ENCODE measurements around the gene COBL.

The COBL gene

GRCh38 chr7:51316666-51317581 lies at the start of gene COBL:
Gene COBL, minus strand, starts transcription at chr7:51316809. Its CDS starts 176 bp downstream, at chr7:51316633.
- DNase-seq (ENCODE audit: low read depth): no peak

GRCh38 chr7:51366172-51366728 lies 49.6 kb upstream of the COBL start:
- no peak for DNase-seq (ENCODE audit: low read depth)

- DNase-seq (ENCODE audit: low read depth): no peak
Observed at GRCh38 chr7:51357821-51358220, 41.2 kb upstream of the COBL start.

- no peak for DNase-seq (ENCODE audit: low read depth)
Observed at GRCh38 chr7:51356849-51357516, 40.4 kb upstream of the COBL start.

GRCh38 chr7:51354897-51355296 lies 38.3 kb upstream of the COBL start:
- DNase-seq (ENCODE audit: low read depth): no peak

GRCh38 chr7:51354434-51354833 lies 37.8 kb upstream of the COBL start:
- DNase-seq (ENCODE audit: low read depth): no peak

- no peak for DNase-seq (ENCODE audit: low read depth)
Observed at GRCh38 chr7:51352174-51353100, 35.8 kb upstream of the COBL start.

- DNase-seq (ENCODE audit: low read depth): no peak
Observed at GRCh38 chr7:51351661-51352060, 35.1 kb upstream of the COBL start.

- no peak for DNase-seq (ENCODE audit: low read depth)
Observed at GRCh38 chr7:51350546-51350896, 33.9 kb upstream of the COBL start.

- DNase-seq (ENCODE audit: low read depth): no peak
Observed at GRCh38 chr7:51349820-51350545, 33.4 kb upstream of the COBL start.

- no peak for DNase-seq (ENCODE audit: low read depth)
Observed at GRCh38 chr7:51346126-51346525, 29.5 kb upstream of the COBL start.

GRCh38 chr7:51344406-51345138 lies 28.0 kb upstream of the COBL start:
- no peak for DNase-seq (ENCODE audit: low read depth)

- no peak for DNase-seq (ENCODE audit: low read depth)
Observed at GRCh38 chr7:51340936-51341335, 24.3 kb upstream of the COBL start.

- DNase-seq (ENCODE audit: low read depth): no peak
Observed at GRCh38 chr7:51340029-51340838, 23.6 kb upstream of the COBL start.

GRCh38 chr7:51335057-51335456 lies 18.4 kb upstream of the COBL start:
- DNase-seq (ENCODE audit: low read depth): no peak

GRCh38 chr7:51329696-51330263 lies 13.2 kb upstream of the COBL start:
- DNase-seq (ENCODE audit: low read depth): no peak

- DNase-seq (ENCODE audit: low read depth): no peak
Observed at GRCh38 chr7:51328351-51328801, 11.8 kb upstream of the COBL start.

- no peak for DNase-seq (ENCODE audit: low read depth)
Observed at GRCh38 chr7:51327287-51327717, 10.7 kb upstream of the COBL start.

GRCh38 chr7:51326656-51327286 lies 10.2 kb upstream of the COBL start:
- no peak for DNase-seq (ENCODE audit: low read depth)
